ENCODE data around the gene BMP7. TPM values are rescaled to one million over a fixed set of nuclear protein-coding genes. Genes with fewer than 3 reads are reported as not detected.

BMP7 gene
- total RNA-seq, 2 experiments from 2014 or later, result not detected

DNA sequence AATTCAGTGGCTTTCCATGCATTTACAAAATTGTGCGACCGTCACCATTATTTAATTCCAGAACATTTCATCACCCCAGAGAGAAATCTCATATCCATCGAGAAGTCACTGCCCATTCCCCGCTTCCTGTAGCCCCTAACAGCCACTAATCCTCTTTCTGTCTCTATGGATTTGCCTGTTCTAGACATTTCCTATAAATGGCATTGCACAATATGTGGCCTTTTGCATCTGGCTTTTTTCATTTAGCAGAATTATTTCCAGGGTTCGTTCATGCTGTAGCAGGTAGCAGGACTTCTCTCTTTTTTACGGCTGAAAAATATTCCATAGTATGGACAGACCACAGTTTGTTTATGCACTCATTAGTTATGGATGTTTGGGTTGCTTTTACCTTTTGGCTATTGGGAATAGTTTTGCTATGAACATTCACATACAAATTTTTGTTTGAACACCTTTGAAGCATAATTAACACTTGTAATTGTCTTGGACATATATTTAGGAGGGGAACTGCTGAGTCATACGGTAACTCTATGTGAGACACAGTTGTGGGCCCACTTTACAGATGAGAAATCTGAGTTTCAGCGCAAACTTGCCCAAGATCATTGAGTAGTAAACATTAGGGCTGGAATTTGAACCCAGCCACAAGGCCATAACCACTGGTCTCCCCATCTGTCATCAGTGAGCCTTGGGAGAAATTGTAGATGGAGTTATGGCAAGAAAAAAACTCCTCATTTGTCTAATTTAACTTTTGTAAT, 126.9 kb downstream of the BMP7 start:
- no peak for DNase-seq
- no peak overlapping the region for H3K4me3 Mint-ChIP-seq
- H3K4me1 Mint-ChIP-seq, result no peaks in the 10 kb centered on the region
- peaks cover 2% of the 10 kb centered on the region for H3K27me3 Mint-ChIP-seq
- no peaks in the 10 kb centered on the region for H3K9me3 Mint-ChIP-seq
- H3K36me3 Mint-ChIP-seq, result no peaks in the 10 kb centered on the region
- H3K27ac Mint-ChIP-seq, result no peak overlapping the region
- POLR2A ChIA-PET, result no interaction called here
- ATAC-seq (ENCODE audit: low read depth), result no peak

DNA sequence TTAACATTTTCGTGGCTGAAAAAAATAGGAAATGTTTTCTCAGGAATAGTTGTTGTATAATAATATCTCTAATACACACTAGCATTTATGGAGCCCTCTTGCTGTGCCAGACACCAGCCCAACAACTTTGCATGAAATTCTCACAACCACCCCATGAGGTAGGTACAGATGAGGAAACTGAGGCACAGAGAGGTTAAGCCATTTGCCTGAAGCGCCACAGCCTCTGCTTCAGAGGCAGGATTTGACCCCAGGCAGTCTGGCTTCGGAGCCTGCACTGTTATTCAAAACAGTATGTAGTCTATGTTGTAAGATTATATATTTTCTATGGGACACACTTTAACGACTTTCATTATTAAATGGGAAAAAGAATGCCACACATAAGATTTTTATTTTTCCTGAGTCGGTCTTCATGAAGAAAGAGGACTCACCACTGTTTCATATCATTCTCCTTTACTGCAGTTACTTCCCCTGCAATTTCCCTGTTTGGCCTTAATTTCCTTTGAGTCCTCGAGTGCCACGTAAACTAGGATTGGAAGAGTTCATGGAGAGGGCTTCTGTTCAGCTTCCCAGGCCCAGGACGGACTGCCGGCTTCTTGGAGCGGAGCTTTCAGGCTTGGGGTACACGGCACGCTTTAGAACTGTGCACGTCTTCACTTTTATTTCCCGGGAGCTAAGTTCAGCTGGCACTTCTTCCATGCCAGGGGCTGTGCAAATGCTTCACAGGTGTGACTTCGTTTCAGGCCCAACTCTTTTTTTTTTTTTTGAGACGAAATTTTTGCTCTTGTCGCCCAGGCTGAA, 128.0 kb downstream of the BMP7 start:
- Mint-ChIP-seq H3K36me3 (no peaks in the 10 kb centered on the region), H3K4me1 (no peaks in the 10 kb centered on the region), H3K27ac (no peak overlapping the region), H3K27me3 (peaks cover 2% of the 10 kb centered on the region), H3K4me3 (no peak overlapping the region), H3K9me3 (no peaks in the 10 kb centered on the region)
- POLR2A ChIA-PET, result no interaction called here
- ATAC-seq (ENCODE audit: low read depth) (no peak), DNase-seq (no peak)

DNA sequence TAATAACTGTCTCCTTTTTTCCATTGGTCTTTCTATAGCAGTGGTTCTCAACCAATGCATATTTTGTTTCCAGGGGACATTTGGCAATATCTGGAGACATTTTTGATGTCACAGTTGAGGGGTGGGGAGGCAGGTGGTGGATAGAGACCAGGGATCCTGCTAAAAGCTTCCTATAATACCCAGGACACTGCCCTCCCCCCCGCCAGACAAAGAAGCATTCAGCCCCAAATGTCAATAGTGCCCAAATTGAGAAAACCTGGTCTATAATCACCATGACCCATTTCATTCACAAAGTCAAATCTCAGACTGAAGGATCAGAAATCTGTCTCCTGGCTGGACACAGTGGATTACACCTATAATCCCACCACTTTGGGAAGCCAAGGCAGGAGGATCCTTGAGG, 128.8 kb downstream of the BMP7 start:
- POLR2A ChIA-PET, result no interaction called here
- Mint-ChIP-seq H3K4me3 (no peak overlapping the region), H3K4me1 (no peaks in the 10 kb centered on the region), H3K36me3 (no peaks in the 10 kb centered on the region), H3K9me3 (no peaks in the 10 kb centered on the region), H3K27ac (no peak overlapping the region), H3K27me3 (peaks cover 2% of the 10 kb centered on the region)
- ATAC-seq (ENCODE audit: low read depth), result no peak
- DNase-seq, result no peak

DNA sequence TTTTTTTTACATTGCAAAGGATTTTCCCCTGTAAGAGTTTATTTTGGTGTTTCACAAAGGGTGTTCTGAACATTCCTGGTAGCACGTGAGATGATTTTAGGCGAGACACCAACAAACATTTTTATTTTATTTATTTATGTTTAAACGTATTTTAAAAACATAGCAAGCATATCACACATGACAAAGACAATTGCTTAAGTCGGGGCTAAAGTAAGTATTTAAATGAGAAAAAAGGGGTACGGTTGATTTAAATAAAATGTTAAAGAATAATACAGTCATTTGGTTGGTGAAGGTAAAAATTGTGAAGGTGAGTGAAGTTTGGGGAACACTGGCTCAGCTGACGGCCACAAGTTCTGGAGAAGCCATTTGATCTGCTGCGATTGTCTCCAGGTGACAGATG, 129.7 kb downstream of the BMP7 start:
- H3K27me3 Mint-ChIP-seq, result no peaks in the 10 kb centered on the region
- H3K27ac Mint-ChIP-seq, result no peak overlapping the region
- POLR2A ChIA-PET, result no interaction called here
- ATAC-seq (ENCODE audit: low read depth) (no peak), DNase-seq (no peak)
- no peak overlapping the region for H3K4me3 Mint-ChIP-seq
- H3K4me1 Mint-ChIP-seq, result no peaks in the 10 kb centered on the region
- H3K36me3 Mint-ChIP-seq, result no peaks in the 10 kb centered on the region
- H3K9me3 Mint-ChIP-seq, result no peaks in the 10 kb centered on the region

DNA sequence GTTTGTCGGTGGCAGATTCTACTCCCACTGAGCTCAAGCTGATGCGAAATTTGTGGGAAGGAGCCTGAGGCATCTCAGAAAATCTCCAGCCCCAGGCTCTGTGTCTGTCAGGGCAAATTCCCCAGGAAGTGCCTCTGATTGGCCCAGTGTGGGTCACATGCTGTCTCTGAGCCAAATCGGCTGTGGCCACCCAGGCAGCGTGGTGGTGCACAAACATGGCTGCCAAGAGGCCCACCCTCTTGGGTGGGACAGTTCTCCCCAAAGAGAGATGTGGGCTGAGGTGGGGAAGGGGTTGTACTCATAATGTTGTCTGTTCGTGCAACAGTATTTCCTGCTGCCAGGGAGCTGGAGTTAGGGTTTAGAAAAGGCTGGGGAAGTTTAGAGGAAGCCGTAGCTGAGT, 130.6 kb downstream of the BMP7 start:
- POLR2A ChIA-PET, result no interaction called here
- no peak for ATAC-seq (ENCODE audit: low read depth)
- H3K27me3 Mint-ChIP-seq, result no peaks in the 10 kb centered on the region

DNA sequence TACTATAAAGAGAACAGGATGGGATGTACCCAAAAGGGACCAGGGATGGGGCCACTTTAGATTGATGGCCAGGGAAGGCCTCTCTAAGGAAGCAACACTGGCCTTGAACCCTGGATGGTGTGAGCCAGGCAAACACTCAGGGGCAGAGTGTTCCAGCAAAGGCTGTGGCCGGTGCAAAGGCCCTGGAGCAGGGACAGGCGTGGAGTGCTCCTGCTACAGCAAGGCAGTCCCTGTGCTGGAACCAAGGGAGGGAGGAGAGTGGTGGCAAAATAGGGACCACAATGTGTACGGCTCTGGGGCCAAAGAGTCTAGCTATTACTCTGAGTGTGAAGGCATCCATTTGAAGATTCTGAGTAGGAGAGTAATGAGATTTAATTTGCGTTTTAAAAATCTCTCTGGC, 131.6 kb downstream of the BMP7 start:
- POLR2A ChIA-PET, result no interaction called here
- ATAC-seq (ENCODE audit: low read depth) (no peak), DNase-seq (no peak)
- H3K4me3 Mint-ChIP-seq, result no peak overlapping the region
- H3K36me3 Mint-ChIP-seq, result no peaks in the 10 kb centered on the region
- no peaks in the 10 kb centered on the region for H3K4me1 Mint-ChIP-seq
- no peaks in the 10 kb centered on the region for H3K9me3 Mint-ChIP-seq
- H3K27ac Mint-ChIP-seq, result no peak overlapping the region
- H3K27me3 Mint-ChIP-seq, result no peaks in the 10 kb centered on the region

More for the DNA sequence above, 130.6 kb downstream of the BMP7 start:
- DNase-seq, result no peak
- Mint-ChIP-seq H3K4me1 (no peaks in the 10 kb centered on the region), H3K9me3 (no peaks in the 10 kb centered on the region), H3K4me3 (no peak overlapping the region), H3K27ac (no peak overlapping the region), H3K36me3 (no peaks in the 10 kb centered on the region)

DNA sequence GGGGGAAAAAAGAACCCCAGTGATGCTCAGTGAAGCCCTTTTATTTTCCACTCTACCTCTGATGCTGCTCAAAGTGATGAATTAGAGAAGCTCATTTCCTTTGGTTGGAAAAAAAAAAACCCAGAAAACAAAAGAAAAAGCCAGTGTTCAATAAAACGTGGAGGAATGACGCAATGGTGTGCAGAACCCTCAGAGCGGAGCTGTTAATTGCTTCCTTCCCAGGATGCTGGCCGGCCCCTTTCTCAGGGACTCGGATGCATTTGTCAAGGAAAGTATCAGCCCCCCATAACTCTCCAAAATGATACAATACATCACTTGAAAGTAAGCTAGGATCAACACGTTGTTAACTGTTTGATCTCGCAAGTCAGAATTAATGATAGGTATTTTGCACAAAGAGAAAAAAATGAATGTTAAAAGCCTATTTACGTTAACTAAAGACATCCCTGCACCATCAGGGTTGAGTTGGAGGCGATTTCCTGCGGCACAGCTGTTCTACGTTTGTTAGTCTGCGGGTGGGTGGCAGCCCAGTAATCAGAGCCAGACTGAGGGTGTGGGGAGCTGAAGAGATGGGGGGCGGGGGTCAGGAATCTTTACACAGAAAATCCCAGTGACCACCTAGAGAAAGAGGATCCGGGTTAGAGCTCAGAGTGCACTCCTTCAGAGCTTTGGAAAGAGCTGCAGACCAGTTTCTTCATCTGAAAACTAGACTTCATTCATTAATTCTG, 132.4 kb downstream of the BMP7 start:
- no peaks in the 10 kb centered on the region for H3K4me1 Mint-ChIP-seq
- H3K27me3 Mint-ChIP-seq, result no peaks in the 10 kb centered on the region
- H3K4me3 Mint-ChIP-seq, result no peak overlapping the region
- H3K27ac Mint-ChIP-seq, result no peak overlapping the region
- DNase-seq (no peak), ATAC-seq (ENCODE audit: low read depth) (no peak)
- POLR2A ChIA-PET, result no interaction called here
- H3K36me3 Mint-ChIP-seq, result no peaks in the 10 kb centered on the region
- H3K9me3 Mint-ChIP-seq, result no peaks in the 10 kb centered on the region

DNA sequence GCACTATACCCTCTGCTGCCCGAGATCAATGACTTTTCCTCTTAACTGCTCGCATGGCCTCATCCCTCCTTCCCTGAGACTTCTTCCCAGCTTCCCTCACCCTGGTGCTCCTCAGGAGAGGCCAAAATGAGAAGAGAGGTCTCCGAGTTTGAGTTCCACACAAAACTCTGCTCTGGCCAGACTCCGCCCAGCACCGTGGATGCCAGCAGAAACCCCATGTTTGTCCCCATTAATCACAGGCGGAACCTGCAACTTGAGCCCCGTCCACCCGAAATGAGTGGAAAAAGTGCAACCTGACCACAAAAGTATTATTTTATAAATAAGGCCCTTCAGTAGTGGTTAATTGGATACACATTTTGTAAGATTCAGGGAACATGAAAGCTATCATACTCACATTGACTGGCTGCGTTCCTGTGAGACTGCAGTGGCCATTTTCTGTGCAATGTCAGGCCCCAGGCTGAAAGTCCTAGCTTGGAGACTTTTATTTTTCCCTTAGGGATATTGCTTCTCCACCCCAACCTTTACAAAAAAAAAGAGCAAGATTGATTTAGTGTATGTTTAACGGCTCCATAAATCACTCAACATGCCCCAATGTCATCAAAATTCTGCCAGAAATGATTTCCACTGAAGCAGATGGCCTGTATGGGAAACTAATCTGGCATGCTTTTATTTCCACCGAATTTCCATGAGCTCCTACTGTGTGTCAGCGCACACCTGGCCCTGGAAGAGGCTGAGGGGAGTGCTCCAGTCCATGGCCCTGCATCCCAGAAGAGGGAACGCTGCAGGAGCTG, 134.6 kb downstream of the BMP7 start:
- no peak overlapping the region for H3K4me3 Mint-ChIP-seq
- no peaks in the 10 kb centered on the region for H3K4me1 Mint-ChIP-seq
- ATAC-seq (ENCODE audit: low read depth) (no peak), DNase-seq (no peak)
- H3K27me3 Mint-ChIP-seq, result no peaks in the 10 kb centered on the region
- H3K27ac Mint-ChIP-seq, result no peak overlapping the region
- no peaks in the 10 kb centered on the region for H3K36me3 Mint-ChIP-seq
- no peaks in the 10 kb centered on the region for H3K9me3 Mint-ChIP-seq
- POLR2A ChIA-PET, result no interaction called here

DNA sequence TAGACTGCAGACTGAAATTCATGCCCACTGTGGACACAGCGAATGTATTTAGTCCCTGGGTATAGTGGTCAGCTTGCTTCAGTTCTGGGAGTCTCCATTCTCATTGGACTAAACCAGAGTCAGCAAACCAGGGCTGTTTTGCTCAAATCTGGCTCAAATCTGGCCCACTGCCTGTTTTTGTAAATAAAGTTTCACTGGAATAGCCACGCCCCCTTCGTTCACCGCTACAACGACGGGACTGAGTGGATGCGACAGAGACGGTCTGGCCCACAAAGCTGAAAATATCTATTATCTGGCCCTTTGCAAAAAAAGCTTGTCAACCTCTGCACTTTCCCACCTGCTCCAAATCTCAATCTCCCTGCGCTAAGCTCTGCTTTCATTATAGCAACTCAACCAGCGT, 135.4 kb downstream of the BMP7 start:
- H3K27me3 Mint-ChIP-seq, result no peaks in the 10 kb centered on the region
- POLR2A ChIA-PET, result no interaction called here
- ATAC-seq (ENCODE audit: low read depth) (no peak), DNase-seq (no peak)
- H3K4me3 Mint-ChIP-seq, result no peak overlapping the region
- no peaks in the 10 kb centered on the region for H3K9me3 Mint-ChIP-seq
- H3K27ac Mint-ChIP-seq, result no peak overlapping the region
- H3K4me1 Mint-ChIP-seq, result peaks cover 2% of the 10 kb centered on the region
- no peaks in the 10 kb centered on the region for H3K36me3 Mint-ChIP-seq

DNA sequence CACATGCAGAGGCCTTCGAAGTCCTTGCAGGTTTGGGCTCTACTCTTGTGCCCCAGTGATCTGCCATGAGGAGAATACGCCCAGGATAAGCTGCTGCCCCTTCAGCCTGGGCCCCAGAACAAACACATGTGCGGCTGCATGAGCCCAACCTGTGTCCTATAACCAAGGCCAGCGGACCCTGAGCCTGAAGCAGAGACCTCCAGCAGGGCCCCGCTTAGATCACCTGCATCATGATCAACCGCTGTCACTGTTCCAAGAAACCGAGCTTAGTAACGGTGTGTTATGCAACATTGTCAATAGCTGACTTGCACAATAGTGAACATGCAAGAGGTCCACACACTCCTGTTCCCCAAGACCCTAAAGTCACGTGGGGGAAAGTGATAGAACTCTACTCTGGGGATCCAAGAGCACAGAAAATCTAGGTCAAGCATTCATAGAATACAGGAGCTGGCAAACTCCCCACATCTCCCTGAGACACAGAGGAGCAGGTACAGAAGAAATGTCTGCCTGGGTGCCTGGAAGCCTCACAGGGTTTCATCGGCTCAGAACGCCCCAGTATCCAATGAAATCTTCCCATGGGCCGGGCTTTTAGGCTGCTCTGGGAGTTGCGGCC, 136.2 kb downstream of the BMP7 start:
- no peaks in the 10 kb centered on the region for H3K36me3 Mint-ChIP-seq
- ATAC-seq (ENCODE audit: low read depth) (no peak), DNase-seq (no peak)
- H3K27ac Mint-ChIP-seq, result no peak overlapping the region
- POLR2A ChIA-PET, result no interaction called here
- no peak overlapping the region for H3K4me3 Mint-ChIP-seq
- H3K9me3 Mint-ChIP-seq, result no peaks in the 10 kb centered on the region
- no peaks in the 10 kb centered on the region for H3K27me3 Mint-ChIP-seq
- peaks cover 3% of the 10 kb centered on the region for H3K4me1 Mint-ChIP-seq

DNA sequence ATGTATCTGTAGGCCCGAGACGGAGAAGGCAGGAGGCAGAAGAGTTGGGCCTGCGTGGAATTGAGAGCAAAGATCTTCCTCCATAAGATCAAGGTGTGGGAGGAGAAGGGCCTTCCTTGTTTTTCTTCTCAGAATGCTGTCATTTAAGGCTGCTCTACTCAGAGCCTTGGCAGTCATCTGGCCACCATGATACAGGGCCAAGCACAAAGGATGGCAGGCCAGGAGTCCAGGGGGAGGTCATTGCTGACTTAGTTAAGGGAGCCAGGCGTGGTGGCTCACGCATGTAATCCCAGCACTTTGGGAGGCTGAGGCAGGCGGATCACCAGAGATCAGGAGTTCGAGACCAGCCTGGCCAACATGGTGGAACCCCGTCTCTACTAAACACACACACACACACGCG, 137.1 kb downstream of the BMP7 start:
- Mint-ChIP-seq H3K27me3 (no peaks in the 10 kb centered on the region), H3K9me3 (no peaks in the 10 kb centered on the region)
- POLR2A ChIA-PET, result no interaction called here

DNA sequence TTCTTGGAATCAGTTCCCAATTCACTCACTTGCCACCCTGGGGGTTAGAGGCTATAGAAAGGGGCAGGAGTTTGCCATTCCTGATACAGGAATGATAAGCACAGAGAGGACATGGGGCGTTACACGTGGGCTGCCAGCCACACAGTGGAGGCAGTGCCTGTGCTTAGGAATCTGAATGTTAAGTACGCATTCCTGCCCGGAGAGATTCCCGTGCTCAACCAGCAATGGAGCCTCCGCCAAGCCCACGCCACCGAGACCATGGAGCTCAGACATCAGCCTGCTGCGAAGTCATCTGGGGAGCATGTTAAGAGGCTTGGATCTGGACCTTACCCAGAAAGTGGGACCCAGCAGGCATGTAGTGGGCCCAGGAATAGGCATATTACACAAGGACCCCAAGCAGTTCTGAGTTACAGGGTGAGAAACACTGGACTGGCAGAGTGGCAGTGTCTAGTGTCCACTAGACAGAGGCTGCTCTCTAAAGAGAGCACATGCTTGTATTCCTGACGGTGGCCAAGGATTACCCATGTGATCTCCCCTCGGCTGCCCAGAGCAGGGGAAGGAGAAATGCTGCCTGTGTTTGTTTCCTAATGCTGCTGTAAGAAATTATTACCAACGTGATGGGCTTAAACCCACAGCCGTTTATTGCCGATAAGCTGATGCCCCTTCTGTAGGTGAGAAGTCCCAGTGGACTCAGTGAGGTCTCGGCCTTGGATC, 138.2 kb downstream of the BMP7 start:
- Mint-ChIP-seq H3K4me3 (no peak overlapping the region), H3K27me3 (no peaks in the 10 kb centered on the region), H3K9me3 (no peaks in the 10 kb centered on the region), H3K27ac (no peak overlapping the region), H3K36me3 (no peaks in the 10 kb centered on the region), H3K4me1 (peaks cover 4% of the 10 kb centered on the region)
- POLR2A ChIA-PET, result no interaction called here
- no peak for ATAC-seq (ENCODE audit: low read depth)
- DNase-seq, result no peak

More for the DNA sequence above, 137.1 kb downstream of the BMP7 start:
- peaks cover 4% of the 10 kb centered on the region for H3K4me1 Mint-ChIP-seq
- H3K27ac Mint-ChIP-seq, result no peak overlapping the region
- H3K4me3 Mint-ChIP-seq, result no peak overlapping the region
- no peaks in the 10 kb centered on the region for H3K36me3 Mint-ChIP-seq
- ATAC-seq (ENCODE audit: low read depth) (no peak), DNase-seq (no peak)
